Endothelial cell of hepatic sinusoid (primary cell): ENCODE results near the gene FCHO2.

ENCODE experiments used
- in situ Hi-C: cut with HindIII; loops from 2 replicates; pipeline ENCODE4 v1.10.0; 2017; ENCODE audit warnings: low sequenced_read_pairs

The FCHO2 gene

GRCh38 chr5:73027816-73028215, 72.0 kb downstream of the FCHO2 start:
- in situ Hi-C loops, result no loop called here

DNA sequence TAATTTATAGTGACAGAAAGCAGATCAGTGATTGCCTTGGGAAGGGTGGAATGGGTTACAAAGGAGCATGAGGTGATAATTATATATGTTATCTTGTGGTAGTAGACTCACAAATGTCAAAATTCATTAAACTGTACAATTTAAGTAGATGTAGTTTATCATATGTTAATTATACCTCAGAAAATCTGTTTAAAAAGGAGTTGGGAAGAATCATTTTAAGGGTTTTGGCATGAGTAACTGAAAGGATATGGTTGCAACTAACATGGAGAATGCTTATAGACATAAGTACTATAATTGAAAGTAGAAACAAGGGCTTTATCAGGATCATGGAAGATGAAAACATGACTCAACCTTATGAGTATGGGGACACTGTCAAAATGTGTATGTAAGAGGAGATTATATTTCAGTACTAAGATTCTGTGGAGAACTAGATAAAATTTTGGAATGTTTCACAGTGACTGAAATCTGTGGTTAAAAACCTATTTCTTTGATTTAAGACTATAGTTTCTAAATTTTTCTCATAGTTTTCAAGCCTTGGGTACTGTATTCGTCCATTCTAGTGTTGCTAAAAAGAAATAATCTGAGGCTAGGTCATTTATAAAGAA, 73.3 kb downstream of the FCHO2 start:
- in situ Hi-C loops, result no loop called here

DNA sequence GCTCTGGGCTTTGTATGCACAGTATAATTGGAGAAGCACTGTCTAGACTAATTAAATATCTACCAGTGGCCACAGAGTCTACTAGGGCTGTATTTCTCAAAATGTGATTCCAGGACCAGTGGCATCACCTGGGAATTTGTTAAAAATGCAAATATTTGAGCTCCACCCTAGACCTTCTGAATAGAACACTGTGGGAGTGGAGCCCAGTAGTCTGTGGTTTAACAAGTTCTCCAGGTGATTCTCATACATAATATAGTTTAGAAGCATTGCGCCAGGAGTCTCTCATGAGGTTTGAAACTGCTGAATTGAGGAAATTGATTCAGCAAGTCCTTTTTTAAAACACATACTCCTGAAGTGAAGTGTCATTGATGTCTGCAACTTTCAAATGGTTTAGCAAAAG, 74.7 kb downstream of the FCHO2 start:
- in situ Hi-C loops, result no loop called here

DNA sequence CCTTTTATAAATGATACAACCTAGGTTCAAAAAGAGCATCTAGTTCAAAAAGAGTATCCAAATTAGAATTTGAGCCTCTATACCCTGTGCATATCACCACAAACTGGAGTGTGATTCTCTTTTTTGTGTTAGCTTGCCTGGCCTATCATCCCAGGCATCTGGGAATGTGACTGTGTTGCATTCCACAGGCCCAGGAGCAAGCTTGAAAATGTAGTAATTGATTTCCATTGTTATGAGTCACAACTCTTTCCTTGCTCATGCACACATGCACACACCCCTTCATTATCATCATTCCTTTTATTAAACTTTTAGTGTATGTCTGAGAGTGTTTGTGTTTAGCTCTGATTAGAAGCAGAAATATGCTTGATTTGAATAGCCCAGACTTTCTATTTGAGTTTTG, 75.2 kb downstream of the FCHO2 start:
- in situ Hi-C loops, result no loop called here

- in situ Hi-C loops, result no loop called here
Observed at GRCh38 chr5:73031839-73032238, 76.0 kb downstream of the FCHO2 start.

DNA sequence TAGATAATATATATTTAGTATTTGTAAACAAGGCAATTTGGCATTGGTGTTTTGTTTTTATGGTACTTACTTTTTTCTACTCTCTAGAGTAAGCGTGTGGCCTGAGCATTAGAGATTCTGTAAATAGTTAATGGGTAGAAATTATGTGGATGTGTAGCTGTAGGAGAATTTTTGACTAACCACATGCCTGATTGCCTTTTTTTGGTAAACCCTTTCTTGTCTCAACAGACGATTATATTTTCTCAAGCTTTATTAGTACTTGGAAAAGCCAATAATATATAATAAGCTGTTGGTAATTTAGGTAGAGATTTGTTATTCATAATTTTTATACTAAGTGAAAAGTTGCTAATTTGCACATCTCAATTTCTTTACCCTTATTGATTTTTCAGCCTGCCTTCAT, 76.8 kb downstream of the FCHO2 start:
- in situ Hi-C loops, result no loop called here

- in situ Hi-C loops, result loop anchor here (5.0 kb wide), 1 partner anchor 40 kb away; no protein-coding TSS in a partner anchor
Observed at GRCh38 chr5:73037545-73037944, 81.7 kb downstream of the FCHO2 start.

GRCh38 chr5:73039082-73039481, 83.2 kb downstream of the FCHO2 start:
- in situ Hi-C loops, result loop anchor here (5.0 kb wide), 1 partner anchor 38 kb away; no protein-coding TSS in a partner anchor

DNA sequence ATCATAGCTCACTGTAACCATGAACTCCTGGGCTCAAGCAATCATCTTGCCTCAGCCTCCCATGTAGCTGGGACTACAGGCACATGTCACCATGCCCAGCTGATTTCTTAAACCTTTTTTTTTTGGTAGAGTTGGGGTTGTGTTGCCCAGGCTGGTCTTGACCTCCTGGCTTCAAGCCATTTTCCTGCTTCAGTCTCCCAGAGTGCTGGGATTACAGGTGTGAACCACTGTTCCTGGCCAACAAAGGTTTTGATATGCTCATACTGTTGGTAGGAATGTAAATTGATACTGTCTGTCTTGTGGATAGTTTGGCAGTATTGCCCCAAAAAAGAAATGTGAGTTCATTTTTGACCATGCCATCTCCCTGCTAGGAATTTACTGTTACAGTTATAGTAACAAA, 87.2 kb downstream of the FCHO2 start:
- in situ Hi-C loops, result no loop called here

- in situ Hi-C loops, result no loop called here
Observed at GRCh38 chr5:73044546-73044945, 88.7 kb downstream of the FCHO2 start.

DNA sequence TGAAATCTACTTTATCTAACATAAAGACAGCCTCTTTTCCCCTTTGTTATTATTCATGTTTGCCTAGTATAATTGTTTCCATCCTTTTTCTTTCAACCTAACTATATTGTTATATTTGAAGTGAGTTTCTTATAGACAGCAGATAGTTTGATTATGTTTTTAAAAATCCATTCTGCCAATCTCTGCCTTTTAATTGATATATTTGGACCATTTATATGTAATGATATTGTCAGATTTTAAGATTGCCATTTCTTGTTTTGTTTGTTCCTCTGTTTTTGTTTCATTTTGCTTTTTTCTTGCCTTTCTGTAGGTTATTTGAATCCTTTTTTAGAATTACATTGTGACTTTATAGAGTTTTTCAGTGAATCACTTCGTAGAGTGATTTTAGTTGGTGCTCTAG, 89.8 kb downstream of the FCHO2 start:
- in situ Hi-C loops, result no loop called here

DNA sequence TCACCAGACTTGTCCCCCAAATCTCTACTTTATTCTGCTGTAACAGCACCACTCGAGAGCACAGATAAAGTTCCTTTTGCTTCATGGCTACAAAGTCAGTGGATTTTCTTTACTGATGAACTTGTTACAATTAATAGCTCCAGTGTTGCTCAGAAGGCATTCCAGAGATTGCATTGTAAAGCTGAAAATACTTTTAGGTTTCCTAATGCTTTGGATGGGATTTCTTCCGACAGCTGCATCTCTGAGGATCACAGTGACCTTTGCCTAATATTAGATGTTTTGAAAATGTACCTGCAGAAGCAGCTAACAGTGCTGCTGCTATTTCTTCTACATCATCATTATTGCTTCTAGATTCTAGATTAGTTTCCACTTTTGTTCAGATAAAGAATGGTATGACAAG, 105.8 kb downstream of the FCHO2 start:
- in situ Hi-C loops, result no loop called here

DNA sequence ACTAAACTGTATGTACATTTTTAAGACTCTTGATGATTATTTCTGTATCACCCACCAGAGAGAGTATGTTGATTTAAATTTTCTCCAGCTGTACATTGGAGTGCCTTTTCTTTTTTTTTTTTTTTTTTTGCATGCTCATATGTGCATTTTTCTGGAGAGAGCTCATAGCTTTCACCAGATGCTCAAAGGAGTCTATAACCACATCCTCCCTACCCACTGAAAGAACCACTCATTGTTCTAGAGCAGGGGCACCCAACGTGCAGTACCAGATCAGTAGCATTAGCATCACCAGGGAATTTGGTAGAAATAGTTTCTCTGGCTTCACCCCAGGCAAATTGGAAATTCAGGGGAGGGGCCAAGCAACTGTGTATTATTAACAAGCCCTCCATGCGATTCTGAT, 110.6 kb downstream of the FCHO2 start:
- in situ Hi-C loops, result no loop called here

DNA sequence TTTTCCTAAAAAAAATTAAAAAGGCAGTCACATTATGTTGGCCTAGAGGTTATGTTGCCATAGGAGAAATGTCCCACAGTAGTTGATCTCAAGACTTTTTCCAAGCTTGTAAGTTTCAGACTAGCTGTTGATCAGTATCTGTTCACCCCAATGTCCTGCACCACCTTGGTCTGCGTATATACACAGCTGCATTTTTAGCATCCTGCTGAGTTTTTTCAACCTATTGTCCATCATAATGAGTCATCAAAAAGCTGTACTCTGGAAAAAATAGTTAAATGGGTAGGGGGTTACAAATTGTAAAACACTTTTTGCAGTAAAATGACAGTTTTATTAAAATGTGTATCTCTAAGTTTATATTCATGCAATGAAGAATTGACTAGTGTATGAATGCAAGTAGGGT, 111.4 kb downstream of the FCHO2 start:
- in situ Hi-C loops, result no loop called here

GRCh38 chr5:73081093-73081492, 125.3 kb downstream of the FCHO2 start:
- in situ Hi-C loops, result loop anchor here (10.0 to 25.0 kb wide), 2 partner anchors 114 to 381 kb away; no protein-coding TSS in a partner anchor

- in situ Hi-C loops, result loop anchor here (10.0 to 25.0 kb wide), 2 partner anchors 107 to 374 kb away; no protein-coding TSS in a partner anchor
Observed at GRCh38 chr5:73088026-73088425, 132.2 kb downstream of the FCHO2 start.

DNA sequence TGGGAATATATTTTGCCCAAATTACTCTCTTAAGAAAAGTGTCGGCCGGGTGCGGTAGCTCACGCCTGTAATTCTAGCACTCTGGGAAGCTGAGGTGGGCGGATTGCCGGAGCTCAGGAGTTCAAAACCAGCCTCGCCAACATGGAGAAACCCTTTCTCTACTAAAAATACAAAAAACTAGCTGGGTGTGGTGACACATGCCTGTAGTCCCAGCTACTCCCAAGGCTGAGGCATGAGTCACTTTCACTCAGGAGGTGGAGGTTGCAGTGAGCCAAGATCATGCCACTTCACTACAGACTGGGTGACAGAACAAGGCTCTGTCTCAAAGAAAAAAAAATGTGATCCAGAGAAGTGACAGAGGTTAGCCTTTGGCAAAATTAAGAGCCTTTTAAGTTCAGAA, 138.1 kb downstream of the FCHO2 start:
- in situ Hi-C loops, result loop anchor here (25.0 kb wide), 1 partner anchor 368 kb away; no protein-coding TSS in a partner anchor

GRCh38 chr5:73094415-73094814, 138.6 kb downstream of the FCHO2 start:
- in situ Hi-C loops, result loop anchor here (25.0 kb wide), 1 partner anchor 368 kb away; no protein-coding TSS in a partner anchor

GRCh38 chr5:73095564-73096238, 139.9 kb downstream of the FCHO2 start:
- in situ Hi-C loops, result loop anchor here (25.0 kb wide), 1 partner anchor 367 kb away; no protein-coding TSS in a partner anchor

DNA sequence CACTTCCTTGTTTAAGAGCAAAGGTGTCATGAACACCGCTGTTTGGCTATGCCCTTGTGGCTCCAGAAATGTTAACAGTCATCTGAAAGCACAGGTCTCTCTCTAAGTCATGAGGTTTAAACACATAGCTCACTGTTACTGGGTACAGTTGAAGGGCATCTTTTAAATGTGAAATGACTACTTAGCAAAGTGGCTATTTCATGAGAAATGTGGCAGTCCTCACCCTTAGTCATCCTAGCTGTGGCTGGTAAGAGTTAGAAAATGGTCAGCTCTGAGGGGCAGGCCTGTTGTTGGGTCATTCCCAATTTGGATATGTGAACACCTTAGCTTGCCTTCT, 140.4 kb downstream of the FCHO2 start:
- in situ Hi-C loops, result loop anchor here (25.0 kb wide), 1 partner anchor 366 kb away; no protein-coding TSS in a partner anchor

DNA sequence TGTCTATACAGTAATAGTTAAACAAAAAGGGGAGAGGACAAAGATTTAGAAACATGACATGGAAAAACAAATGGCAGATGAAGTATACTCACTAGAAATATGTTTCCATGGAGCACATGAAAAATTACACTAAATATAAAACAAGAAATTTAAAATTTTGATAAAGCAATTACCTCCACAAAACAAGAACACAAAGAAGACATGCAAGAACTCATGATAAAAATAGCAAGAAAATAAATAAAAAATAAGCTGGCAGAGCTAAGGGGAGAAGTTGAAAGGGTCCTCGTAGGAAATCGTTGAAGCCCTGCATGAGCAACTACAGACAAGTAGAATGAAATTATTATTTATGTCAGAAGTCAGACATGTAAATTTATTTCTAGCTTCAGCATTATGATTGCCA, 141.9 kb downstream of the FCHO2 start:
- in situ Hi-C loops, result loop anchor here (25.0 kb wide), 1 partner anchor 365 kb away; no protein-coding TSS in a partner anchor

DNA sequence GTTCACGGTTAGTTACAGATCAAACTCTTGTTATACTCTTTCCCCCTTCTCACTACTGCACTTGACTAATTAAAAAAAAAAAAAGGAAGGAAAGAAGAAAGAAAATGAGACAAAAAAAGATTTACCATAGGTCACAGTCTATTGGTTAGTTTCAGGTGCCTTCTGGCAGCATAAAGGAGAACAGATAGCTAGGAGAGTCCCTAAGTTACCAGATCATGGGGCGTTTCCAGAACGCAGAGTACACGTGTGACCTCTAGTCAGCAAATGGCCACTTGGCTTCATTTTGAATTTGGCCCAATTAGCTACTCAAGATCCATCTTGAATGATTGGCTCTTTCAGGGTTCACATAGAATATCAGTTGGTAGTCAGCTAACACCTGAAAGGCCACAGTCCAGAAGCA, 144.3 kb downstream of the FCHO2 start:
- in situ Hi-C loops, result no loop called here
